ENCODE data around the gene BAD.

The BAD gene

GRCh38 chr11:64295760-64296159, 11.3 kb upstream of the BAD start:
- no peak for DNase-seq

- DNase-seq: no peak
These were observed 10.3 kb upstream of the BAD start for GRCh38 chr11:64294774-64295173.

- no peak for DNase-seq
These were observed 8.2 kb upstream of the BAD start for GRCh38 chr11:64292460-64293254.

GRCh38 chr11:64291752-64292459, 7.4 kb upstream of the BAD start:
- DNase-seq: no peak

GRCh38 chr11:64291262-64291751, 6.8 kb upstream of the BAD start, which contains the start of gene KCNK4:
KCNK4 (plus strand) TSS chr11:64291302; CDS start chr11:64293019, 1,717 bp downstream.
- no peak for DNase-seq

GRCh38 chr11:64290352-64291261, 6.1 kb upstream of the BAD start:
- DNase-seq: no peak

GRCh38 chr11:64289002-64289564, 4.6 kb upstream of the BAD start:
- no peak for DNase-seq

GRCh38 chr11:64288353-64288750, 3.9 kb upstream of the BAD start:
- no peak for DNase-seq

GRCh38 chr11:64287676-64288352, 3.3 kb upstream of the BAD start:
- no peak for DNase-seq

- DNase-seq: no peak
These were observed 2.3 kb upstream of the BAD start for GRCh38 chr11:64286801-64287159.

GRCh38 chr11:64285885-64286800, 1.7 kb upstream of the BAD start:
- peak; percentile 5 for DNase-seq

- DNase-seq: peak; percentile 43
These were observed 758 bp upstream of the BAD start, which contains the start of gene GPR137 for GRCh38 chr11:64284962-64285884. GPR137 (plus strand) TSS chr11:64285848; CDS start chr11:64286525, 677 bp downstream.

GRCh38 chr11:64283092-64283491, 1.4 kb downstream of the BAD start:
- no peak for DNase-seq

- DNase-seq: no peak
These were observed 2.3 kb downstream of the BAD start for GRCh38 chr11:64281957-64282770.

GRCh38 chr11:64278576-64279190, 5.8 kb downstream of the BAD start:
- DNase-seq: no peak

GRCh38 chr11:64276653-64277431, 7.6 kb downstream of the BAD start:
- DNase-seq: no peak

- no peak for DNase-seq
These were observed 8.6 kb downstream of the BAD start for GRCh38 chr11:64275841-64276240.

Data from NCI-H2029 treated with DMSO at 0.1 percent for 48 hours (cell line).